Psoas muscle (tissue), 8 donors: Measurements from ENCODE around the gene DMBT1. TPM values are rescaled to one million over a fixed set of nuclear protein-coding genes. Genes with fewer than 3 reads are reported as not detected.

Experiments
- ATAC-seq, 4 donors: fragments of 200-7000 bp; cut with Tn5 transposase; one replicate each; pipeline ENCODE4 v1.9.1; 2020; ENCODE audit warnings: moderate library complexity in 3 of 4, mild to moderate bottlenecking in 2 of 4
- DNase-seq, 2 donors: peaks; one replicate each; pipeline ENCODE4 v3.0.0-alpha.2; 2020
- H3K27ac ChIP-seq: fragments of 200-600 bp; one replicate; pipeline ENCODE4 v1.8.0; 2022
- H3K27me3 ChIP-seq, 3 donors: fragments of 200-600 bp in 1 of 3; one replicate each; pipeline versions ENCODE4 v1.6.1 to v1.8.0; 2013 to 2022; ENCODE audit warnings: low read length in 2 of 3, mild to moderate bottlenecking in 2 of 3, moderate library complexity in 1 of 3; ENCODE audit not compliant: insufficient read depth in 3 of 3
- H3K36me3 ChIP-seq, 2 donors: fragments of 200-600 bp in 1 of 2; one replicate each; pipeline versions ENCODE4 v1.6.1 to v1.8.0; 2013 to 2022; ENCODE audit warnings: low read depth in 1 of 2, mild to moderate bottlenecking in 1 of 2, moderate library complexity in 1 of 2; ENCODE audit not compliant: insufficient read depth in 1 of 2
- H3K4me1 ChIP-seq: fragments of 200-600 bp; one replicate; pipeline ENCODE4 v1.8.0; 2022
- H3K4me3 ChIP-seq: fragments of 200-600 bp; one replicate; pipeline ENCODE4 v1.8.0; 2022; ENCODE audit warnings: mild to moderate bottlenecking
- H3K9me3 ChIP-seq: fragments of 200-600 bp; one replicate; pipeline ENCODE4 v1.8.0; 2022
- CTCF ChIP-seq: fragments of 200-600 bp; IDR thresholded peaks from one replicate; pipeline ENCODE4 v1.8.0; 2022; ENCODE audit warnings: antibody characterized with exemption
- WGBS, 3 donors: extraction: QIAGEN DNeasy Blood & Tissue Kit; methylation state at CpG; one replicate each; pipeline versions ENCODE4 v1.1.6 to v1.1.7; 2013; 5-methylcytosine and 5-hydroxymethylcytosine counted together
- intact Hi-C, 2 donors: fragments of 100-400 bp; cut with DNase I; formaldehyde crosslinking; loops; one replicate each; pipeline versions ENCODE4 v1.11.0 to v1.14.2; 2022
- polyA plus RNA-seq, 3 donors: library from polyadenylated mRNA; stranded (reverse); fragments of 200-250 nt; gene quantifications; one replicate each; pipeline ENCODE4 v1.2.3, GENCODE V29; 2013
- total RNA-seq, 4 donors: library from RNA; stranded (reverse); fragmentation: NEBNext Ultra II Directional in 2 of 4; extraction: Animal tissue kit (Norgen Biotek cat#: 25700) in 2 of 4; gene quantifications; one replicate each; pipeline versions ENCODE4 v1.2.1 to v1.2.4, GENCODE V29; 2021 to 2023
- donor health status: healthy with polysubstance abuse.
- donor health status: DM: no; HTN: no; CAD: no; lungs with moderate emphysema.
- donor health status: Bipolar disorder and iron deficiency.
- donor health status: healthy.
- donor health status: DM: yes; HTN: yes; CAD: no.
- donor health status: DM: no; HTN: no; CAD: no.
- donor health status: DM: no; HTN: no; CAD: no.
- donor health status: DM: yes; HTN: yes; CAD: no.

Gene DMBT1
- total and polyA plus RNA-seq, 7 donors = 0.03 to 0.43 (median 0.19) TPM

- no peak for TF ChIP-seq CTCF
- WGBS, 3 donors = 81 to 82% (median 82%) methylated on average over 7 of the region's 7 CpGs
- DNase-seq = no peak
Observed at GRCh38 chr10:122659651-122660050, 99.1 kb downstream of the DMBT1 start.

GRCh38 chr10:122660696-122661095 lies 100.1 kb downstream of the DMBT1 start:
- ATAC-seq = no peak
- intact Hi-C loops = no loop called here

More at GRCh38 chr10:122659651-122660050, 99.1 kb downstream of the DMBT1 start:
- intact Hi-C loops = loop anchor here in 1 of 2 donors (10.0 kb wide), 1 partner anchor 905 kb away; no protein-coding TSS in a partner anchor
- Histone ChIP-seq H3K4me1 (no peaks in the 10 kb centered on the region), H3K36me3 (no peaks in the 10 kb centered on the region), H3K27me3 (peaks cover 0 to 7% (median 0%) of the 10 kb centered on the region in 3 donors), H3K9me3 (no peaks in the 10 kb centered on the region), H3K4me3 (no peak overlapping the region), H3K27ac (no peak overlapping the region)
- ATAC-seq = no peak

GRCh38 chr10:122662231-122662630 lies 101.7 kb downstream of the DMBT1 start:
- no peaks in the 10 kb centered on the region for H3K36me3 ChIP-seq
- no peaks in the 10 kb centered on the region for H3K9me3 ChIP-seq
- H3K27ac ChIP-seq = no peak overlapping the region
- TF ChIP-seq CTCF = no peak
- H3K4me1 ChIP-seq = no peaks in the 10 kb centered on the region
- intact Hi-C loops = no loop called here
- 60 to 66% (median 64%) methylated on average over 6 of the region's 6 CpGs for WGBS, 3 donors
- H3K4me3 ChIP-seq = no peak overlapping the region
- ATAC-seq (no peak), DNase-seq (no peak)
- peaks cover 0 to 11% (median 0%) of the 10 kb centered on the region in 3 donors for H3K27me3 ChIP-seq

More at GRCh38 chr10:122660696-122661095, 100.1 kb downstream of the DMBT1 start:
- Histone ChIP-seq H3K27ac (no peak overlapping the region), H3K36me3 (no peaks in the 10 kb centered on the region), H3K4me3 (no peak overlapping the region), H3K4me1 (no peaks in the 10 kb centered on the region), H3K27me3 (peaks cover 0 to 11% (median 0%) of the 10 kb centered on the region in 3 donors), H3K9me3 (no peaks in the 10 kb centered on the region)
- WGBS, 3 donors = 77 to 80% (median 79%) methylated on average over 6 of the region's 6 CpGs
- no peak for TF ChIP-seq CTCF
- no peak for DNase-seq

GRCh38 chr10:122663516-122664130 lies 103.1 kb downstream of the DMBT1 start:
- no peak for TF ChIP-seq CTCF
- H3K36me3 ChIP-seq = no peaks in the 10 kb centered on the region
- DNase-seq (no peak), ATAC-seq (no peak)
- H3K27me3 ChIP-seq = peaks cover 0 to 11% (median 0%) of the 10 kb centered on the region in 3 donors
- H3K4me1 ChIP-seq = no peaks in the 10 kb centered on the region
- H3K27ac ChIP-seq = no peak overlapping the region
- no peaks in the 10 kb centered on the region for H3K9me3 ChIP-seq
- WGBS, 3 donors = 65 to 76% (median 76%) methylated on average over 5 of the region's 5 CpGs
- H3K4me3 ChIP-seq = no peak overlapping the region
- intact Hi-C loops = no loop called here

GRCh38 chr10:122664501-122664900 lies 103.9 kb downstream of the DMBT1 start:
- ATAC-seq = no peak
- DNase-seq = no peak
- 79 to 84% (median 80%) methylated on average over 8 of the region's 8 CpGs for WGBS, 3 donors

More at GRCh38 chr10:122664501-122664900, 103.9 kb downstream of the DMBT1 start:
- no peaks in the 10 kb centered on the region for H3K36me3 ChIP-seq
- TF ChIP-seq CTCF = no peak
- H3K4me3 ChIP-seq = no peak overlapping the region
- H3K27ac ChIP-seq = no peak overlapping the region
- intact Hi-C loops = no loop called here
- H3K27me3 ChIP-seq = peaks cover 0 to 11% (median 0%) of the 10 kb centered on the region in 3 donors
- H3K4me1 ChIP-seq = no peaks in the 10 kb centered on the region
- H3K9me3 ChIP-seq = no peaks in the 10 kb centered on the region
